Measurements from ENCODE around the gene RTRAF. TPM values are rescaled to one million over a fixed set of nuclear protein-coding genes. Genes with fewer than 3 reads are reported as not detected.

Gene RTRAF
- total RNA-seq, 1 experiment from 2014 or later: 300 TPM

DNA sequence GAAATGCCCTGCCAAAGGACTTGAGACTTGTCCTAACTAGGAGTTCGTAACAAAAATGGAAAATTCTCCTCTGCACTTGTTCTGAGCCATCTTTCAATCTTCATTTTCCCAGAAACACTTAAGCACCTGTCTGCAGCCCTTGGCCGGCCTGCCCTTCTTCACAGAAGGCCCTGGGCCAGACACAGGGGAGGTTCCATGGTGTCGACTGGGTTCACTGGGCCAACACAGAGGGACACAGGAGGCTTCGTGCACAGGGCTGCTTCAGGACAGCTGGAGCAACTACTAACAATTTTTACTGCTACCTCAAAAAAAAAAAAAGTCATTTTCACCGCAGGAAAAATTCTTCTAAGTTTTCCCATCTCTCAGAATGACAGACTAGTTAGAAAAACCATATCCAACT is 59.9 kb downstream of the RTRAF start:
- H3K79me2 ChIP-seq (ENCODE audit: low read length): no peaks in the 10 kb centered on the region
- POLR2A ChIA-PET (ENCODE audit: unreplicated experiment): no interaction called here
- CTCF ChIA-PET: no interaction called here
- no TSS peak for BruUV-seq (replicated peaks)
- TF ChIP-seq EZH2phosphoT487 (IDR thresholded peaks at IDR 0.05; ENCODE audit: borderline replicate concordance, low read length) (no peak), EZH2 (IDR thresholded peaks at IDR 0.05; ENCODE audit: low read length, unreplicated experiment) (no peak)
- TF ChIP-seq, protein P1, sequence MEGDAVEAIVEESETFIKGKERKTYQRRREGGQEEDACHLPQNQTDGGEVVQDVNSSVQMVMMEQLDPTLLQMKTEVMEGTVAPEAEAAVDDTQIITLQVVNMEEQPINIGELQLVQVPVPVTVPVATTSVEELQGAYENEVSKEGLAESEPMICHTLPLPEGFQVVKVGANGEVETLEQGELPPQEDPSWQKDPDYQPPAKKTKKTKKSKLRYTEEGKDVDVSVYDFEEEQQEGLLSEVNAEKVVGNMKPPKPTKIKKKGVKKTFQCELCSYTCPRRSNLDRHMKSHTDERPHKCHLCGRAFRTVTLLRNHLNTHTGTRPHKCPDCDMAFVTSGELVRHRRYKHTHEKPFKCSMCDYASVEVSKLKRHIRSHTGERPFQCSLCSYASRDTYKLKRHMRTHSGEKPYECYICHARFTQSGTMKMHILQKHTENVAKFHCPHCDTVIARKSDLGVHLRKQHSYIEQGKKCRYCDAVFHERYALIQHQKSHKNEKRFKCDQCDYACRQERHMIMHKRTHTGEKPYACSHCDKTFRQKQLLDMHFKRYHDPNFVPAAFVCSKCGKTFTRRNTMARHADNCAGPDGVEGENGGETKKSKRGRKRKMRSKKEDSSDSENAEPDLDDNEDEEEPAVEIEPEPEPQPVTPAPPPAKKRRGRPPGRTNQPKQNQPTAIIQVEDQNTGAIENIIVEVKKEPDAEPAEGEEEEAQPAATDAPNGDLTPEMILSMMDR (conservative IDR thresholded peaks at IDR 0.05; ENCODE audit: low read depth, low read length): no peak
- DNase-seq: no peak
- H2AFZ ChIP-seq (ENCODE audit: low read length): no peak overlapping the region
- H4K20me1 ChIP-seq (ENCODE audit: low read length): no peaks in the 10 kb centered on the region
- intact Hi-C loops (cut with micrococcal nuclease): loop anchor here (5.0 kb wide), 1 partner anchor 63 kb away; no protein-coding TSS in a partner anchor
- no peaks in the 10 kb centered on the region for H3K36me3 ChIP-seq (ENCODE audit: low read depth, low read length)
- H3K9me2 ChIP-seq (replicated peaks; ENCODE audit: low read length): no peaks in the 10 kb centered on the region
- H3K4me3 ChIP-seq (ENCODE audit: low read length): no peak overlapping the region
- no peak for ATAC-seq
- H3K27me3 ChIP-seq (ENCODE audit: low read length): no peaks in the 10 kb centered on the region
- H3K9me3 ChIP-seq (ENCODE audit: low read length): no peaks in the 10 kb centered on the region
- H3K4me1 ChIP-seq (ENCODE audit: insufficient read depth, low read length): peaks cover 20% of the 10 kb centered on the region
- no peak overlapping the region for H3K9ac ChIP-seq (ENCODE audit: low read length)
- no peaks in the 10 kb centered on the region for H3F3A ChIP-seq (ENCODE audit: low read length, unreplicated experiment)
- H3K4me2 ChIP-seq (ENCODE audit: low read length): no peak overlapping the region
- H3K27ac ChIP-seq (ENCODE audit: low read length): no peak overlapping the region

- CTCF ChIA-PET: no interaction called here
- Histone ChIP-seq H3K9ac (ENCODE audit: low read length) (no peak overlapping the region), H3K4me1 (ENCODE audit: insufficient read depth, low read length) (peaks cover 20% of the 10 kb centered on the region), H3K27me3 (ENCODE audit: low read length) (no peaks in the 10 kb centered on the region), H2AFZ (ENCODE audit: low read length) (no peak overlapping the region), H3F3A (ENCODE audit: low read length, unreplicated experiment) (no peaks in the 10 kb centered on the region), H3K36me3 (ENCODE audit: low read depth, low read length) (no peaks in the 10 kb centered on the region), H3K27ac (ENCODE audit: low read length) (no peak overlapping the region), H4K20me1 (ENCODE audit: low read length) (no peaks in the 10 kb centered on the region), H3K9me2 (replicated peaks; ENCODE audit: low read length) (no peaks in the 10 kb centered on the region), H3K4me3 (ENCODE audit: low read length) (no peak overlapping the region), H3K9me3 (ENCODE audit: low read length) (no peaks in the 10 kb centered on the region), H3K79me2 (ENCODE audit: low read length) (no peaks in the 10 kb centered on the region), H3K4me2 (ENCODE audit: low read length) (no peak overlapping the region)
- DNase-seq (no peak), ATAC-seq (no peak)
- TF ChIP-seq EZH2 (IDR thresholded peaks at IDR 0.05; ENCODE audit: low read length, unreplicated experiment) (no peak), EZH2phosphoT487 (IDR thresholded peaks at IDR 0.05; ENCODE audit: borderline replicate concordance, low read length) (no peak)
- TF ChIP-seq, protein P1 (conservative IDR thresholded peaks at IDR 0.05; ENCODE audit: low read depth, low read length): no peak
- BruUV-seq (replicated peaks): no TSS peak
- POLR2A ChIA-PET (ENCODE audit: unreplicated experiment): no interaction called here
- intact Hi-C loops (cut with micrococcal nuclease): loop anchor here (5.0 kb wide), 1 partner anchor 62 kb away; no protein-coding TSS in a partner anchor
Measured at GRCh38 chr14:52049721-52050588, 60.6 kb downstream of the RTRAF start.

DNA sequence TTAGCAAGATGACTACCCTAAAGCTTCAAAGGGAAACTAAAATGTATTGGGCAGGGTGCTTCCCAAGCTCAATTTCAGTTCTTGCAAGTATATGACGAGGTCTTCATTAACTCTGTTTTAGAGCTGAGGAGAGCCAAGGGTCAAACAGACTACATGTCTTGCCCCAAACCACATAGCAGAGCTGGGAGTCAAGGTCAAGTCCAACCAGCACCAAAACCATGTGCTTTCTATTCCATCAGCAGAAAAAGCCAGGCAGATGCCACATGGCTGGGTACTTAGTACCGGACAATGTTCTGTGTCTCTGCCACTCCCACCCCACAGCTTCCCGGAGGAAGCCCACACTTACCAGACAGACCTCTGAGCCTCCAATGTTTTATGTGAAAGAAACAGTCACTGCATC is 61.9 kb downstream of the RTRAF start:
- Histone ChIP-seq H3K4me1 (ENCODE audit: insufficient read depth, low read length) (peaks cover 18% of the 10 kb centered on the region), H2AFZ (ENCODE audit: low read length) (no peak overlapping the region), H3K79me2 (ENCODE audit: low read length) (no peaks in the 10 kb centered on the region), H3F3A (ENCODE audit: low read length, unreplicated experiment) (no peaks in the 10 kb centered on the region), H3K27me3 (ENCODE audit: low read length) (no peaks in the 10 kb centered on the region), H3K9me2 (replicated peaks; ENCODE audit: low read length) (no peaks in the 10 kb centered on the region), H3K9ac (ENCODE audit: low read length) (no peak overlapping the region), H3K36me3 (ENCODE audit: low read depth, low read length) (no peaks in the 10 kb centered on the region), H3K4me2 (ENCODE audit: low read length) (no peak overlapping the region), H3K9me3 (ENCODE audit: low read length) (no peaks in the 10 kb centered on the region), H3K4me3 (ENCODE audit: low read length) (no peak overlapping the region), H4K20me1 (ENCODE audit: low read length) (no peaks in the 10 kb centered on the region), H3K27ac (ENCODE audit: low read length) (no peak overlapping the region)
- DNase-seq (no peak), ATAC-seq (no peak)
- POLR2A ChIA-PET (ENCODE audit: unreplicated experiment): interaction anchor here (1.0 kb wide), 1 partner anchor 30 kb away, joined by 3 read pairs; no protein-coding TSS in a partner anchor
- intact Hi-C loops (cut with micrococcal nuclease): no loop called here
- TF ChIP-seq, protein P1 (conservative IDR thresholded peaks at IDR 0.05; ENCODE audit: low read depth, low read length): no peak
- TF ChIP-seq EZH2phosphoT487 (IDR thresholded peaks at IDR 0.05; ENCODE audit: borderline replicate concordance, low read length) (no peak), EZH2 (IDR thresholded peaks at IDR 0.05; ENCODE audit: low read length, unreplicated experiment) (no peak)
- BruUV-seq (replicated peaks): no TSS peak
- CTCF ChIA-PET: interaction anchor here (0.6 kb wide), 1 partner anchor 80 kb away, joined by 3 read pairs; no protein-coding TSS in a partner anchor
